ENCODE data around the gene FILIP1.

DNA sequence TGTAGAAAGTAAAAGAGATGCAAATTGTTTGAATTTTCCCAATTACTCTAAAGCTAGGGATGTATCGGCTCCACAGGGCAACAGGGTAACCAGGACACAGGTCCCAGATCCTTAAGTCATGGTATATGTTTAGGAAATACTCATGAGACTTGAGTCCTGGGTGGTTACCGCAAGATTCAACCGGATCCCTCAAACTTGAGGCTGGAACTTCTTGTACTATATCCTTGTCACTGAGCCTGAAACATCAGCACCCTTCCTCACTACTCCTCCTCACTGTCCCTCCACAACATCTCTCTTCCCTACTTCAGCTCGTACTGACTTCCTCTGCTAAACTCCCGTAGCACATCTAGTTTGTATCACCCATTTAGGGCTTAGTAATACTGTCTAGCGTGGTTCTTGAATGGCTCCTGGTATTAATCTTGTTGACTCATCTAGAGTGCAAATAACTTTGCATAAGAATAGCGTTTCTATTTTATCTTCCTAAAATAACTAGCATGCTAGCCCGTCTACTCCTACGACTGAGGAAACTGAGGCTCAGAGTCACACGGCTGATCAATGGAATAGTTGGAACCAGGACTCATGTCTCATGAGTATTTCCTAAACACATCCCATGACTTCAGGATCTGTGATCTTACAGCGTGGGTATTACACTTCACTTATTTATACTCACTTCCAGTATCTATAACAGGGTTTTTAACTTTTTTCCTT is 72.1 kb downstream of the FILIP1 start:
- TF ChIP-seq YY1 (IDR thresholded peaks at IDR 0.05; ENCODE audit: low read depth), result no peak
- TF ChIP-seq, protein P1, sequence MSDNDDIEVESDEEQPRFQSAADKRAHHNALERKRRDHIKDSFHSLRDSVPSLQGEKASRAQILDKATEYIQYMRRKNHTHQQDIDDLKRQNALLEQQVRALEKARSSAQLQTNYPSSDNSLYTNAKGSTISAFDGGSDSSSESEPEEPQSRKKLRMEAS (IDR thresholded peaks at IDR 0.05), result no peak
- no peak for TF ChIP-seq TAF1 (IDR thresholded peaks at IDR 0.05; ENCODE audit: low read depth)
- TF ChIP-seq TEAD4 (IDR thresholded peaks at IDR 0.05), result no peak
- TF ChIP-seq, protein P2, sequence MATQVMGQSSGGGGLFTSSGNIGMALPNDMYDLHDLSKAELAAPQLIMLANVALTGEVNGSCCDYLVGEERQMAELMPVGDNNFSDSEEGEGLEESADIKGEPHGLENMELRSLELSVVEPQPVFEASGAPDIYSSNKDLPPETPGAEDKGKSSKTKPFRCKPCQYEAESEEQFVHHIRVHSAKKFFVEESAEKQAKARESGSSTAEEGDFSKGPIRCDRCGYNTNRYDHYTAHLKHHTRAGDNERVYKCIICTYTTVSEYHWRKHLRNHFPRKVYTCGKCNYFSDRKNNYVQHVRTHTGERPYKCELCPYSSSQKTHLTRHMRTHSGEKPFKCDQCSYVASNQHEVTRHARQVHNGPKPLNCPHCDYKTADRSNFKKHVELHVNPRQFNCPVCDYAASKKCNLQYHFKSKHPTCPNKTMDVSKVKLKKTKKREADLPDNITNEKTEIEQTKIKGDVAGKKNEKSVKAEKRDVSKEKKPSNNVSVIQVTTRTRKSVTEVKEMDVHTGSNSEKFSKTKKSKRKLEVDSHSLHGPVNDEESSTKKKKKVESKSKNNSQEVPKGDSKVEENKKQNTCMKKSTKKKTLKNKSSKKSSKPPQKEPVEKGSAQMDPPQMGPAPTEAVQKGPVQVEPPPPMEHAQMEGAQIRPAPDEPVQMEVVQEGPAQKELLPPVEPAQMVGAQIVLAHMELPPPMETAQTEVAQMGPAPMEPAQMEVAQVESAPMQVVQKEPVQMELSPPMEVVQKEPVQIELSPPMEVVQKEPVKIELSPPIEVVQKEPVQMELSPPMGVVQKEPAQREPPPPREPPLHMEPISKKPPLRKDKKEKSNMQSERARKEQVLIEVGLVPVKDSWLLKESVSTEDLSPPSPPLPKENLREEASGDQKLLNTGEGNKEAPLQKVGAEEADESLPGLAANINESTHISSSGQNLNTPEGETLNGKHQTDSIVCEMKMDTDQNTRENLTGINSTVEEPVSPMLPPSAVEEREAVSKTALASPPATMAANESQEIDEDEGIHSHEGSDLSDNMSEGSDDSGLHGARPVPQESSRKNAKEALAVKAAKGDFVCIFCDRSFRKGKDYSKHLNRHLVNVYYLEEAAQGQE (IDR thresholded peaks at IDR 0.05; ENCODE audit: low read depth), result no peak
- no peak for TF ChIP-seq CEBPB (IDR thresholded peaks at IDR 0.05)
- TF ChIP-seq EP300 (IDR thresholded peaks at IDR 0.05; ENCODE audit: borderline replicate concordance), result no peak
- TF ChIP-seq, protein P3, sequence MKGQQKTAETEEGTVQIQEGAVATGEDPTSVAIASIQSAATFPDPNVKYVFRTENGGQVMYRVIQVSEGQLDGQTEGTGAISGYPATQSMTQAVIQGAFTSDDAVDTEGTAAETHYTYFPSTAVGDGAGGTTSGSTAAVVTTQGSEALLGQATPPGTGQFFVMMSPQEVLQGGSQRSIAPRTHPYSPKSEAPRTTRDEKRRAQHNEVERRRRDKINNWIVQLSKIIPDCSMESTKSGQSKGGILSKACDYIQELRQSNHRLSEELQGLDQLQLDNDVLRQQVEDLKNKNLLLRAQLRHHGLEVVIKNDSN (IDR thresholded peaks at IDR 0.05), result no peak
